Nephron progenitor cell (in vitro differentiated cells): Measurements from ENCODE around the gene HBQ1.

ENCODE experiments used
- DNase-seq: peaks from one replicate; pipeline ENCODE4 v3.0.0; 2021
- H3K27ac Mint-ChIP-seq: 2 replicates; pipeline ENCODE4 v1.8.0; 2021; ENCODE audit warnings: mild to moderate bottlenecking, moderate library complexity, mixed read lengths
- H3K27me3 Mint-ChIP-seq: 2 replicates; pipeline ENCODE4 v1.8.0; 2021; ENCODE audit warnings: mild to moderate bottlenecking, low read depth, mixed read lengths; ENCODE audit not compliant: poor library complexity
- H3K36me3 Mint-ChIP-seq: 2 replicates; pipeline ENCODE4 v1.8.0; 2021; ENCODE audit warnings: low read depth, mixed read lengths
- H3K4me1 Mint-ChIP-seq: 2 replicates; pipeline ENCODE4 v1.8.0; 2021; ENCODE audit warnings: mixed read lengths
- H3K4me3 Mint-ChIP-seq: 2 replicates; pipeline ENCODE4 v1.8.0; 2021; ENCODE audit warnings: mild to moderate bottlenecking, moderate library complexity, mixed read lengths
- H3K9me3 Mint-ChIP-seq: 2 replicates; pipeline ENCODE4 v1.8.0; 2021; ENCODE audit warnings: mild to moderate bottlenecking, moderate library complexity, mixed read lengths
- CTCF ChIP-seq: fragments of 200-600 bp; sonication (generic); IDR thresholded peaks from 2 replicates; pipeline ENCODE4 v1.5.0; 2021; ENCODE audit warnings: antibody characterized with exemption

The HBQ1 gene

DNA sequence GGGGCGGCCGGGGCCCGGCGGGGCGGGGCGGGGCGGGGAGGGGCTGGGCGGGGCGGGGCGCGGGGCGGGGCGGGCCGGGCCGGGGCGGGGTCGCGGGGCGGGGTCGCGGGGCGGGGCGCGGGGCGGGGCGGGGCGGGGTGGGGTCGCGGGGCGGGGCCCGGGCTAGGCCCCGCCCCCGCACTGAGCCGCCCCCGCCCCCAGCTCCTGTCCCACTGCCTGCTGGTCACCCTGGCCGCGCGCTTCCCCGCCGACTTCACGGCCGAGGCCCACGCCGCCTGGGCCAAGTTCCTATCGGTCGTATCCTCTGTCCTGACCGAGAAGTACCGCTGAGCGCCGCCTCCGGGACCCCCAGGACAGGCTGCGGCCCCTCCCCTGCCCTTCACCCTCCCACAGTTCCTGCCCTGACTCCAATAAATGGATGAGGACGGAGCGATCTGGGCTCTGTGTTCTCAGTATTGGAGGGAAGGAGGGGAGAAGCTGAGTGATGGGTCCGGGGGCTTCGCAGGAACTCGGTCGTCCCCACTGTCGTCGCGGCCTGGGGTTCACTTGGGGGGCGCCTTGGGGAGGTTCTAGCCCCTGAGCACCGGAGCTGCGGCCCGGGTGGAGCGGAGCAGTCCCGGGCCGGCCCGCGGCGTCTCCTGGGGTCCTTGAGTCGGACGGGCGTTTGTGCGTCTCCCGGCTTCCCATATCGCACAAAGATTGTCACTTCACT, 15.3 kb upstream of the HBQ1 start:
- no peak for DNase-seq
- TF ChIP-seq CTCF = no peak
- H3K27me3 Mint-ChIP-seq = peaks cover 91% of the 10 kb centered on the region
- H3K9me3 Mint-ChIP-seq = no peaks in the 10 kb centered on the region
- no peaks in the 10 kb centered on the region for H3K36me3 Mint-ChIP-seq
- H3K4me1 Mint-ChIP-seq = no peaks in the 10 kb centered on the region
- H3K27ac Mint-ChIP-seq = no peak overlapping the region
- H3K4me3 Mint-ChIP-seq = peak overlapping the region; percentile 20

GRCh38 chr16:165539-166374, 14.5 kb upstream of the HBQ1 start, which contains the start of gene HBM:
HBM (plus strand) TSS chr16:165978; CDS start chr16:165998, 20 bp downstream.
- H3K9me3 Mint-ChIP-seq = no peaks in the 10 kb centered on the region
- no peak for TF ChIP-seq CTCF
- H3K36me3 Mint-ChIP-seq = no peaks in the 10 kb centered on the region
- DNase-seq = no peak
- peak within 1 kb of the TSS; percentile 20 for H3K4me3 Mint-ChIP-seq
- no peak within 1 kb of the TSS for H3K27ac Mint-ChIP-seq
- H3K27me3 Mint-ChIP-seq = peaks cover 91% of the 10 kb centered on the region
- H3K4me1 Mint-ChIP-seq = no peaks in the 10 kb centered on the region

DNA sequence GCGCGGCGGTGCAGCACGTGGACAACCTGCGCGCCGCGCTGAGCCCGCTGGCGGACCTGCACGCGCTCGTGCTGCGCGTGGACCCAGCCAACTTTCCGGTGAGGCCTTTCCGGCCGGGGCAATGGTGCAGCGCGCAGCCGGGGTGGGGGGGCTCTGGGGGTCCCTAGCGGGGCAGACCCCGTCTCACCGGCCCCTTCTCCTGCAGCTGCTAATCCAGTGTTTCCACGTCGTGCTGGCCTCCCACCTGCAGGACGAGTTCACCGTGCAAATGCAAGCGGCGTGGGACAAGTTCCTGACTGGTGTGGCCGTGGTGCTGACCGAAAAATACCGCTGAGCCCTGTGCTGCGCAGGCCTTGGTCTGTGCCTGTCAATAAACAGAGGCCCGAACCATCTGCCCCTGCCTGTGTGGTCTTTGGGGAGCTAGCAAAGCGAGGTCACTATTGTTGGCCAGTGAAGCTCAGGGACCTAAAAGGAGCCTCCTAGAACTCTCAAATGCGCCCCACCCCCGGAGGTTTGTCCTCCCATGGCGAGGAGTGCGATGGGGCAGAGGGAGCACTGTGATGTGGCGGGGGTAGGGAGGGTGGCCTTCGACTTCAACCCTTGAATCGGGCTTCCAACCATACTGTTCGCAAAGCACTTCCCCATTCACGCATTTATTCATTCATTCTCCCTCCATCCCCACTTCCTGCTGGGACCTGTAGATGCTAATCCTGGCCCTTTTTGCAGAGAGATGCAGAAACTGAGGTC, 13.7 kb upstream of the HBQ1 start:
- no peaks in the 10 kb centered on the region for H3K36me3 Mint-ChIP-seq
- H3K27me3 Mint-ChIP-seq = peaks cover 91% of the 10 kb centered on the region
- no peaks in the 10 kb centered on the region for H3K4me1 Mint-ChIP-seq
- no peak for TF ChIP-seq CTCF
- H3K27ac Mint-ChIP-seq = no peak overlapping the region
- no peaks in the 10 kb centered on the region for H3K9me3 Mint-ChIP-seq
- no peak for DNase-seq
- no peak overlapping the region for H3K4me3 Mint-ChIP-seq

DNA sequence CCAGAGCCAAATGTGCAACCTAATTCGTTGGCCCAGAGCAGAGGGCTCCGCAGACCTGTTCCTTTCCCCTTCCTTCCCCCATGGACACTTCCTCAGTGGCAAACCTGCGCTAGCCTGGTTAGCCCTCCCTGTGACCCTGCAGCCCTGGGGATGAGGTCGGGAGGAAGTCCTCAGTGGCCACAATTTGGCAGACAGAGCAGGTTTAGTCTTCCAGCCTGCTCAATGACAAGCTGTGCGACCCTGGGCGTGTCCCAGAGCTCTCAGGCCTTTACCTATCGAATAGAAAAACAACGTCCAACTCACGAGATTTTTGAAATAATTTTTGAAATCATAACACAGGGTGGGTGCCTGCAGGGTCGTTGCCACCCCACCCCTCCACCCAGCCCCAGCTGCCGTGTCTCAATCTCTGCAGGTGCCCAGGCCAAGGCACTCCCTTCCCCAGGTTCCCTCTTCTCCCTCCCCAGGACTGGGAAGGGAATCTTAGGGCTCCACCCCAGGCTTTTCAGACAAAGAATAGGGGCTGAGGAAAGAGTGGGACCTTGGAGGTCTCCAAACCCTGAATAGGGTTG, 13.1 kb upstream of the HBQ1 start:
- no peaks in the 10 kb centered on the region for H3K9me3 Mint-ChIP-seq
- no peak for TF ChIP-seq CTCF
- H3K27me3 Mint-ChIP-seq = peaks cover 91% of the 10 kb centered on the region
- H3K4me1 Mint-ChIP-seq = no peaks in the 10 kb centered on the region
- DNase-seq = no peak
- H3K27ac Mint-ChIP-seq = no peak overlapping the region
- H3K4me3 Mint-ChIP-seq = no peak overlapping the region
- H3K36me3 Mint-ChIP-seq = no peaks in the 10 kb centered on the region

DNA sequence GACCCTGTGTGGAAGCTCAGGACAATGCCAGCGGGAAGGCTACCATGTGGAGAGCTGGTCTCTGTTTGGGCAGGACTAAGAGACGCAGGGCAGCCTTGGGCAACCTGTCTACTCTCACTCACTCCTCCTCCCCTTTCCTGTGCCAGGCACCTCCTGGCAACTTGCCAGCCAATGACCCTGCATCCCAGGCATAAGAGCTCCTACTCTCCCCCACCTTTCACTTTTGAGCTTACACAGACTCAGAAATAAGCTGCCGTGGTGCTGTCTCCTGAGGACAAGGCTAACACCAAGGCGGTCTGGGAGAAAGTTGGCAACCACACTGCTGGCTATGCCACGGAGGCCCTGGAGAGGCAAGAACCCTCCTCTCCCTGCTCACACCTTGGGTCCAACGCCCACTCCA, 11.8 kb upstream of the HBQ1 start:
- H3K27me3 Mint-ChIP-seq = peaks cover 83% of the 10 kb centered on the region
- H3K27ac Mint-ChIP-seq = no peak overlapping the region
- DNase-seq = no peak
- no peak for TF ChIP-seq CTCF
- no peaks in the 10 kb centered on the region for H3K9me3 Mint-ChIP-seq
- no peaks in the 10 kb centered on the region for H3K4me1 Mint-ChIP-seq
- H3K4me3 Mint-ChIP-seq = no peak overlapping the region
- H3K36me3 Mint-ChIP-seq = no peaks in the 10 kb centered on the region
